GF-D8 (cell line): ENCODE data around the gene CRYBA2.

Experiments used
- DNase-seq: peaks from one replicate; lab custom pipeline; 2025; lab: John Stamatoyannopoulos, UW

Gene CRYBA2

GRCh38 chr2:218999021-218999880, 6.0 kb upstream of the CRYBA2 start:
- DNase-seq = no peak

- DNase-seq = no peak
These were observed 5.3 kb upstream of the CRYBA2 start for GRCh38 chr2:218998414-218999002.

- no peak for DNase-seq
These were observed 4.5 kb upstream of the CRYBA2 start for GRCh38 chr2:218997731-218998130.

GRCh38 chr2:218996937-218997336, 3.7 kb upstream of the CRYBA2 start:
- DNase-seq = no peak

GRCh38 chr2:218995972-218996711, 2.9 kb upstream of the CRYBA2 start:
- no peak for DNase-seq

GRCh38 chr2:218995561-218995960, 2.3 kb upstream of the CRYBA2 start:
- DNase-seq = no peak

GRCh38 chr2:218992703-218993344, 398 bp downstream of the CRYBA2 start:
- DNase-seq = no peak

- DNase-seq = no peak
These were observed 1.0 kb downstream of the CRYBA2 start for GRCh38 chr2:218992196-218992595.

GRCh38 chr2:218991674-218992168, 1.5 kb downstream of the CRYBA2 start:
- no peak for DNase-seq

GRCh38 chr2:218990612-218991011, 2.6 kb downstream of the CRYBA2 start:
- DNase-seq = no peak

GRCh38 chr2:218990052-218990451, 3.2 kb downstream of the CRYBA2 start:
- no peak for DNase-seq

- no peak for DNase-seq
These were observed 4.6 kb downstream of the CRYBA2 start for GRCh38 chr2:218988650-218989049.

GRCh38 chr2:218988164-218988563, 5.1 kb downstream of the CRYBA2 start:
- no peak for DNase-seq

GRCh38 chr2:218986148-218986761, 7.0 kb downstream of the CRYBA2 start:
- DNase-seq = no peak

GRCh38 chr2:218985325-218986091, 7.7 kb downstream of the CRYBA2 start:
- DNase-seq = no peak

GRCh38 chr2:218985021-218985324, 8.2 kb downstream of the CRYBA2 start, which contains the start of gene FEV:
Gene FEV, minus strand, starts transcription at chr2:218985184. Its CDS starts 109 bp downstream, at chr2:218985075.
- no peak for DNase-seq

GRCh38 chr2:218984239-218985020, 8.8 kb downstream of the CRYBA2 start:
- no peak for DNase-seq

GRCh38 chr2:218983934-218984238, 9.3 kb downstream of the CRYBA2 start:
- no peak for DNase-seq

- no peak for DNase-seq
These were observed 9.8 kb downstream of the CRYBA2 start for GRCh38 chr2:218983263-218983933.
